ENCODE measurements around the gene PRRT2.
"Not testable (repeated sequence)": the region's sequence is repeated elsewhere in the genome, so short reads cannot be mapped to it uniquely, and the experiment has no call there.

PRRT2 gene

GRCh38 chr16:29790949-29791844, 20.8 kb upstream of the PRRT2 start:
- peak in 2 of 3 experiments; percentile 56 to 64 for DNase-seq

- no peak for DNase-seq
Measured at GRCh38 chr16:29791845-29792807, 19.9 kb upstream of the PRRT2 start.

GRCh38 chr16:29793153-29793552, 18.8 kb upstream of the PRRT2 start:
- DNase-seq, result not testable (repeated sequence)

GRCh38 chr16:29794231-29794710, 17.7 kb upstream of the PRRT2 start:
- no peak for DNase-seq

- DNase-seq, result no peak
Measured at GRCh38 chr16:29802416-29802935, 9.5 kb upstream of the PRRT2 start.

- DNase-seq, result peak in 1 of 3 experiments; percentile 40
Measured at GRCh38 chr16:29804020-29804419, 8.0 kb upstream of the PRRT2 start.

- peak in 2 of 3 experiments; percentile 68 to 73 for DNase-seq
Measured at GRCh38 chr16:29804455-29805231, 7.3 kb upstream of the PRRT2 start.

- peak; percentile 94 to 100 (median 99) for DNase-seq
Measured at GRCh38 chr16:29805232-29806098, 6.5 kb upstream of the PRRT2 start.

- DNase-seq, result peak in 2 of 3 experiments; percentile 90
Measured at GRCh38 chr16:29806099-29806579, 5.9 kb upstream of the PRRT2 start, which contains the start of gene MAZ. TSS of gene MAZ (plus strand) at chr16:29806529. CDS start at chr16:29806702, 173 bp downstream.

GRCh38 chr16:29806641-29807425, 5.2 kb upstream of the PRRT2 start:
- DNase-seq, result peak; percentile 51 to 92 (median 86)

GRCh38 chr16:29807426-29808218, 4.4 kb upstream of the PRRT2 start:
- DNase-seq, result peak; percentile 70 to 95 (median 80)

- DNase-seq, result peak in 1 of 3 experiments; percentile 41
Measured at GRCh38 chr16:29808219-29808900, 3.6 kb upstream of the PRRT2 start.

- no peak for DNase-seq
Measured at GRCh38 chr16:29809031-29809747, 2.8 kb upstream of the PRRT2 start.

- peak in 2 of 3 experiments; percentile 30 to 53 for DNase-seq
Measured at GRCh38 chr16:29809850-29810698, 1.9 kb upstream of the PRRT2 start.

- no peak for DNase-seq
Measured at GRCh38 chr16:29810699-29811169, 1.3 kb upstream of the PRRT2 start.

- peak; percentile 87 to 93 (median 89) for DNase-seq
Measured at GRCh38 chr16:29811170-29811895, 660 bp upstream of the PRRT2 start.
